ENCODE measurements around the gene KDM8.

DNA sequence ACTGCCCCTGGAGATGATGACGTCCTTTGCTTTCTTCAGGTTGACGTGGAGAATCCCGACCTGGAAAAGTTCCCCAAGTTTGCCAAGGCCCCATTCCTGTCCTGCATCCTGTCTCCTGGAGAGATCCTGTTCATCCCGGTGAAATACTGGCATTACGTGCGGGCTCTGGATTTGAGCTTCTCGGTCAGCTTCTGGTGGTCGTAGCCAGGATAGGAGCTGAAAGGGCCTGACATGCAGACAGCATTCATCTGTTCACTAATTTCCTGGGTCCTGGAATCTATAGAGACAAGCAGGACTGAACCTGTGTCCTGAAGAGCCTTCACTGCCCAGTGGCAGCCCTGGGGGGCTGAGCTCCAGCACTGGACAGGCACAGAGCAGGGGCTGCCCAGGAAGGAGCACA lies 17.2 kb downstream of the KDM8 start:
- TF ChIP-seq, protein P1, sequence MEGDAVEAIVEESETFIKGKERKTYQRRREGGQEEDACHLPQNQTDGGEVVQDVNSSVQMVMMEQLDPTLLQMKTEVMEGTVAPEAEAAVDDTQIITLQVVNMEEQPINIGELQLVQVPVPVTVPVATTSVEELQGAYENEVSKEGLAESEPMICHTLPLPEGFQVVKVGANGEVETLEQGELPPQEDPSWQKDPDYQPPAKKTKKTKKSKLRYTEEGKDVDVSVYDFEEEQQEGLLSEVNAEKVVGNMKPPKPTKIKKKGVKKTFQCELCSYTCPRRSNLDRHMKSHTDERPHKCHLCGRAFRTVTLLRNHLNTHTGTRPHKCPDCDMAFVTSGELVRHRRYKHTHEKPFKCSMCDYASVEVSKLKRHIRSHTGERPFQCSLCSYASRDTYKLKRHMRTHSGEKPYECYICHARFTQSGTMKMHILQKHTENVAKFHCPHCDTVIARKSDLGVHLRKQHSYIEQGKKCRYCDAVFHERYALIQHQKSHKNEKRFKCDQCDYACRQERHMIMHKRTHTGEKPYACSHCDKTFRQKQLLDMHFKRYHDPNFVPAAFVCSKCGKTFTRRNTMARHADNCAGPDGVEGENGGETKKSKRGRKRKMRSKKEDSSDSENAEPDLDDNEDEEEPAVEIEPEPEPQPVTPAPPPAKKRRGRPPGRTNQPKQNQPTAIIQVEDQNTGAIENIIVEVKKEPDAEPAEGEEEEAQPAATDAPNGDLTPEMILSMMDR (IDR thresholded peaks at IDR 0.05; ENCODE audit: low read length) = no peak
- no peak for TF ChIP-seq EZH2 (IDR thresholded peaks at IDR 0.05; ENCODE audit: borderline replicate concordance, low read length)

All from OCI-LY1 (cell line).